Epithelial cell of proximal tubule (primary cell): ENCODE measurements around the gene RGPD6. TPM values are rescaled to one million over a fixed set of nuclear protein-coding genes. Genes with fewer than 3 reads are reported as not detected.
"Not testable (repeated sequence)": the region's sequence is repeated elsewhere in the genome, so short reads cannot be mapped to it uniquely, and the experiment has no call there.

Source experiments
- DNase-seq: peaks from one replicate; pipeline ENCODE4 v3.0.0-alpha.2; 2011; ENCODE audit warnings: low read depth
- H3K4me3 ChIP-seq: 2 replicates; pipeline ENCODE4 v1.5.1; 2011; ENCODE audit warnings: low read depth, mild to moderate bottlenecking, low read length
- total RNA-seq: library from RNA; depleted of rRNA; stranded (reverse); fragments of >200 nt; gene quantifications from 2 replicates; pipeline ENCODE4 v1.2.3, GENCODE V29; 2015

The RGPD6 gene
- total RNA-seq, 1 donor from 2014 or later = 15.0 TPM

GRCh38 chr2:110494488-110494887, 82.5 kb downstream of the RGPD6 start:
- DNase-seq, H3K4me3 ChIP-seq: not testable (repeated sequence)

- not testable (repeated sequence) for DNase-seq, H3K4me3 ChIP-seq
Measured at GRCh38 chr2:110488991-110489390, 88.0 kb downstream of the RGPD6 start.

GRCh38 chr2:110482697-110483096, 94.3 kb downstream of the RGPD6 start:
- not testable (repeated sequence) for DNase-seq, H3K4me3 ChIP-seq

DNA sequence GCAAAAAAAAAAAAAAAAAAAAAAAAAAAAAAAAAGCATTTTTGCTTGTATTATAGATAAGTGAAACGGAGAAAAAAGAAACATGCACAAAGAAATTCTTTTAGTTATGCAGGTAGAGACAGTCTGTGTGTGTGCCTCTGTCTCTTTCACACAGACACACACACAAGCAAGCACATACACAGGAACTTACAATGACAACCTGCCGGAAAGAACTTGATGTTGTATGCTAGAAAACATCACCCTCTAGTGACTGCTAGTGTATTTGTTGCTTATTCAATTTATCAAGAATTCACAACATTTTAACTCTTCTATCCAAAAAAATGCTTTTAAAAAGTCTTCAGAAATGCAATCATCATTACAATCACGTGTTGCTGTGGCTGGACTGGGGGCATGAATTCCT, 95.8 kb downstream of the RGPD6 start:
- not testable (repeated sequence) for DNase-seq, H3K4me3 ChIP-seq

DNA sequence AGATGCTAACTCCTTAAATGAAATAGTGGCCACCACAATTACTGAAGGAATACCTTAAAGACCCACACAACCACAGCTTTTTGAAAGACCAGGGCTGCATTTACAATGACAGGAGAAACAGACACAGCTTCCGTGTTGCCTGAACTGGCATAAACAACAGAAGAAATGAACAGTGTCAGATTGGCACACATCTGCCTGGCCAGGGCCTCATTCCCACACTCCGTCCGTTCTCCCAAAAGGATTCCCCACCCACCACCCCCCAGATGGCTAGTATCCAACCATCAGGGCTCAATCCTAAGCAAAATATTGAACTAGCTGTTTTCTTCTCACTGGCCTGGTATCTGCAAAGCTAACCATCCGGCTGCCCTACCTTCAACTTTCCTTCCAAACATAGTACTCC, 96.9 kb downstream of the RGPD6 start:
- not testable (repeated sequence) for DNase-seq, H3K4me3 ChIP-seq

DNA sequence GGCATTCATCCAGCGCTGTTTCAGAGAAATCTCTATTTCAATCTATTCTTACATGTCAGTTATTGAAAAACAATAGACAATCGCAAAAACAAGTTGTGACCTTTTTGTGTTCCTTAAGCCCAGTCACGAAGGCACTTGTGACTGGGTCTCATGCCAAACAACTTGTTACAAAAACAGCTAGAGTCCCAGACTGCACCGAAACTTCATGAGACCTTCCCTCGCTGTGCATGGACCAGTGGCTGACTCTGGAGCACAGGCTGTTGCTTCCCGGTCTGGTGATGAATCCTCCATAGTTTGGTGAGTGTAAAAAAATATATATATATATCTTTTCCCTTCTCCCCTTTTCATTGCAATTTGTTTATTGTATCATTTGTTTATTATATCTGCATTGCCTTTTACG, 99.7 kb downstream of the RGPD6 start:
- DNase-seq = not testable (repeated sequence)

GRCh38 chr2:110476952-110477351, 100.1 kb downstream of the RGPD6 start:
- DNase-seq, H3K4me3 ChIP-seq: not testable (repeated sequence)

More for the DNA sequence above, 99.7 kb downstream of the RGPD6 start:
- H3K4me3 ChIP-seq = not testable (repeated sequence)

- H3K4me3 ChIP-seq, DNase-seq: not testable (repeated sequence)
Measured at GRCh38 chr2:110475627-110476359, 101.2 kb downstream of the RGPD6 start.

DNA sequence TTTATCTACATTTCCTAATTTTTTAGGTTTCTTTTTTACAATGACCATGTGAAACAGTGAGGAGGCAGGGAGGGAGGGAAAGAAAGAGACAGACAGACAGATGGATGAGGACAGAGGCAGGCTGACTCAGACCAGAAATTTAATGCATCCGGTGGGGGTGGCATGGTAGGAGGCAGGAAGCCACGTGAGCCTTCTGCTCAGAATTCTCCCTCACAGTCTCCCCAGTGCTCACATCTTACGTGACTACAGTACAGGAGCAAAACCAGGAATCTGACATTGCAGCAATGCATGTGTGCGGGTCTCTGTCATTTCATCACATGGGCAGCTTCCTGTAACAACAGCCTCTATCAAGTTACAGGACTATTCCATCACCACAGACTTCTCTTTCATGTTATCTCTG, 102.1 kb downstream of the RGPD6 start:
- not testable (repeated sequence) for H3K4me3 ChIP-seq, DNase-seq

GRCh38 chr2:110473059-110473358, 104.0 kb downstream of the RGPD6 start:
- not testable (repeated sequence) for H3K4me3 ChIP-seq

DNA sequence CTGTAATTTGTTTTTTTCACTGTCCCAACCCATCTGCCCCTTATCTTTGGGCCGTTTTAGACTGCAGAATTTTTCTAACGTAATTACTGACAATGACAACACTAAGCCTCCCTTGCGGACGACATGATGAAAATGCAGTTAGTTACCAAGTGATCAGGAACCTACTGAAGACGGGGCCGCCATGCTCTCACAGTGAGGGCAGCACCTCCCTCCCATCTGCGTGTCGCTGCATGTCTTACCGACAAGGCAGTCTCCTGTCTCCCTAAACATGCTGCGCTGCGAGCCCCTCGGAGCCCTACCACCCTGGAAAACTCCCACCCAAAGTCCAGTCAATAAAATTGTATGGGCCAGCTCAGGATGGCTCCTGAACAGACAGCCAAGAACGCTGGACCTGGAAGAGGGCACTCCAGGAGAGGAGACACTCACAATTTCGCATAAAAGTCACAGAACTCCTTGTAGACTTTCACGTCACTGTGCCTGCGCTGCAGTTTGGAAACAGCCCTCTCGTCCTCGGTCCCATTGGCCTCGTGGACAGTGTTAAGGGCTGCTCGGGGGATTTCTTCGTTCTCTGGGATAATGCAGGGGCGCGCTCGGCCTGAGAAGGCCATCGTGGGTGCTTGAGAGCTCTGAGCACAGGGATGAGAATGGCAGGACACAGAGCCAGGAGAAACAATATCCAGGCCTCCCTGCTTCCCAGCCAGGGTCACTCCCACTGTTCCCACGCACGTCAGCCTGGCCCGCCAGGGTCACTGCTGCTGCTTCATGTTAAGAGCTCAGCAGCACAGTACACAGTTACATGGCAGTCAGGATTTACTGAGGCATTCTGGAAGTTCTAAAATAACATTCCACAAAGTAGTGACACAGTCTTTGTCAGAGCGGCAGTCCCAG, 104.6 kb downstream of the RGPD6 start, which contains the start of gene LIMS4:
Gene LIMS4, minus strand, starts transcription at position 646 of the 888 bp plus-strand sequence. Its CDS starts 38 bp downstream, at position 608.
- DNase-seq, H3K4me3 ChIP-seq: not testable (repeated sequence)

More at GRCh38 chr2:110473059-110473358, 104.0 kb downstream of the RGPD6 start:
- DNase-seq = not testable (repeated sequence)

DNA sequence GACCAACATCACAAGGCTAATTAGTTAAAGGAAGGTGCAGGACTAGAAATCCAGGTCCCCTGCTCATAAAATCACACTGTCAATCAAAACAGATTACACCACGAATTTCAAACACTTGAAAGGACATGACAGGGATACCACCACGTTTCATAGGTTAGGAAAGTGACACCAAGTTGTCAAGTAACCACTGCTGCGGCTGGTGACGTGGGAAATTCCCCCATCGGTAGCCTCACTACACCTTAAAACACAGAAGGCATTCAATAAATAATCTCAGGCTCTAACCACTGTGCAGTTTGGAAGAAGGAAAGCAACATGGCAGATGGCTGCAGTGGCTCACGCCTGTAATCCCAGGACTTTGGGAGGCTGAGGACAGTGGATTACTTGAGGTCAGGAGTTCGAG, 108.1 kb downstream of the RGPD6 start:
- DNase-seq = not testable (repeated sequence)

DNA sequence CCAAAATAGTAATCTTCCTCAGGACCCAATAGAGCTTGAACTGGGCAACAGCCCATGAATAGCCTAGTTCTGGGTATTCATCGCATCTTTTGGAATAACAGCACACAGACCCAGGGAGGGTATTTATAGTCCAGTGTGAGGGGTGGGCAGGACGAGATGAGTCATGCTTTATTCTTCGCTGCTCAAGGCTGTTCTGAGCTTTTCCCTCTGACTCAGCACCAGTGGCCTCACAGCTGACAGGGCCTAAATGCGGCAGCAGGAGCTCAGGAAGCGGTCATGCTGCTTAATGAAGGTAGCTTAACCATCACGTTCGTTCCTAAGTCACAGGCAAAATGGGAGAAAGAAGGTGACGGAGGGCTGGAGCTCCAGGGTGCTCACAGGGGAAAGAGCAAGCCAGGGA, 111.7 kb downstream of the RGPD6 start:
- not testable (repeated sequence) for H3K4me3 ChIP-seq, DNase-seq

More for the DNA sequence above, 108.1 kb downstream of the RGPD6 start:
- not testable (repeated sequence) for H3K4me3 ChIP-seq

Other genes starting within 250 kb of the RGPD6 start
- gene LIMS4, start 104.4 kb downstream of the RGPD6 start, total RNA-seq = 2.0 TPM in 1 of 2 replicates, not detected in the other
- gene BUB1, start 100.8 kb upstream of the RGPD6 start, total RNA-seq = 57.2 and 85.9 TPM in 2 replicates
- gene ACOXL, start 155.4 kb upstream of the RGPD6 start, total RNA-seq = 0.06 and 0.14 TPM in 2 replicates